ENCODE data around the gene SPRTN.

DNA sequence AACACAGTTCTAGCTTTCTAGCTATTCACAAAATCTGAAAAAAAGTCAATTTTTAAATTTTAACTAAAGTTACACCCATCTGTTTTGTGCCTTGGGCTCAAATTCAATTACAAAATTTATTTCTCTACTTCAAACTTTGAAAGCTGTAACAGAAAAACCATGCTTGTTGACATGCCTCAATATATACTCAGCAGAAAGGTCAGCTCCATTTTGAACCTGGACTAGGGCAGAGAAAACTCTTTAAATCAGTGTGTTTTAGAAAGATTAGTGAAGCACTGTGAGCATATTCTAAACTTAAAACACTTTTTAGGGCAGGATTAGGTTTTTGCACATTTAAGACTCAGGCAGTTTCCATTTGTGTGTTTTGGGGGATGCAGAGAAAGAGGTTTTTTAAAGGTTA lies 34.4 kb downstream of the SPRTN start:
- no peak for TF ChIP-seq ZNF8 (CRISPR knock-in tag; IDR thresholded peaks at IDR 0.05)
- TF ChIP-seq ZFP3 (CRISPR knock-in tag; IDR thresholded peaks at IDR 0.05), result no peak
- TF ChIP-seq, protein P1, sequence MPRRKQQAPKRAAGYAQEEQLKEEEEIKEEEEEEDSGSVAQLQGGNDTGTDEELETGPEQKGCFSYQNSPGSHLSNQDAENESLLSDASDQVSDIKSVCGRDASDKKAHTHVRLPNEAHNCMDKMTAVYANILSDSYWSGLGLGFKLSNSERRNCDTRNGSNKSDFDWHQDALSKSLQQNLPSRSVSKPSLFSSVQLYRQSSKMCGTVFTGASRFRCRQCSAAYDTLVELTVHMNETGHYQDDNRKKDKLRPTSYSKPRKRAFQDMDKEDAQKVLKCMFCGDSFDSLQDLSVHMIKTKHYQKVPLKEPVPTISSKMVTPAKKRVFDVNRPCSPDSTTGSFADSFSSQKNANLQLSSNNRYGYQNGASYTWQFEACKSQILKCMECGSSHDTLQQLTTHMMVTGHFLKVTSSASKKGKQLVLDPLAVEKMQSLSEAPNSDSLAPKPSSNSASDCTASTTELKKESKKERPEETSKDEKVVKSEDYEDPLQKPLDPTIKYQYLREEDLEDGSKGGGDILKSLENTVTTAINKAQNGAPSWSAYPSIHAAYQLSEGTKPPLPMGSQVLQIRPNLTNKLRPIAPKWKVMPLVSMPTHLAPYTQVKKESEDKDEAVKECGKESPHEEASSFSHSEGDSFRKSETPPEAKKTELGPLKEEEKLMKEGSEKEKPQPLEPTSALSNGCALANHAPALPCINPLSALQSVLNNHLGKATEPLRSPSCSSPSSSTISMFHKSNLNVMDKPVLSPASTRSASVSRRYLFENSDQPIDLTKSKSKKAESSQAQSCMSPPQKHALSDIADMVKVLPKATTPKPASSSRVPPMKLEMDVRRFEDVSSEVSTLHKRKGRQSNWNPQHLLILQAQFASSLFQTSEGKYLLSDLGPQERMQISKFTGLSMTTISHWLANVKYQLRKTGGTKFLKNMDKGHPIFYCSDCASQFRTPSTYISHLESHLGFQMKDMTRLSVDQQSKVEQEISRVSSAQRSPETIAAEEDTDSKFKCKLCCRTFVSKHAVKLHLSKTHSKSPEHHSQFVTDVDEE (CRISPR knock-in tag; IDR thresholded peaks at IDR 0.05), result no peak
- no peak for TF ChIP-seq BACH2 (CRISPR knock-in tag; IDR thresholded peaks at IDR 0.05; ENCODE audit: borderline replicate concordance)
- no peak for TF ChIP-seq ARNTL (CRISPR knock-in tag; IDR thresholded peaks at IDR 0.05; ENCODE audit: borderline replicate concordance, low read depth)
- no peak for TF ChIP-seq ZFP30 (CRISPR knock-in tag; IDR thresholded peaks at IDR 0.05)
- TF ChIP-seq, protein P2, sequence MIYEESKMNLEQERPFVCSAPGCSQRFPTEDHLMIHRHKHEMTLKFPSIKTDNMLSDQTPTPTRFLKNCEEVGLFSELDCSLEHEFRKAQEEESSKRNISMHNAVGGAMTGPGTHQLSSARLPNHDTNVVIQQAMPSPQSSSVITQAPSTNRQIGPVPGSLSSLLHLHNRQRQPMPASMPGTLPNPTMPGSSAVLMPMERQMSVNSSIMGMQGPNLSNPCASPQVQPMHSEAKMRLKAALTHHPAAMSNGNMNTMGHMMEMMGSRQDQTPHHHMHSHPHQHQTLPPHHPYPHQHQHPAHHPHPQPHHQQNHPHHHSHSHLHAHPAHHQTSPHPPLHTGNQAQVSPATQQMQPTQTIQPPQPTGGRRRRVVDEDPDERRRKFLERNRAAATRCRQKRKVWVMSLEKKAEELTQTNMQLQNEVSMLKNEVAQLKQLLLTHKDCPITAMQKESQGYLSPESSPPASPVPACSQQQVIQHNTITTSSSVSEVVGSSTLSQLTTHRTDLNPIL (CRISPR knock-in tag; IDR thresholded peaks at IDR 0.05; ENCODE audit: low read depth), result no peak
- TF ChIP-seq ZNF70 (CRISPR knock-in tag; IDR thresholded peaks at IDR 0.05), result no peak
- TF ChIP-seq RARB (CRISPR knock-in tag; IDR thresholded peaks at IDR 0.05), result no peak
- no peak for TF ChIP-seq CSDC2 (CRISPR knock-in tag; IDR thresholded peaks at IDR 0.05)
- TF ChIP-seq GLIS3 (CRISPR knock-in tag; IDR thresholded peaks at IDR 0.05), result no peak
- TF ChIP-seq, protein P3, sequence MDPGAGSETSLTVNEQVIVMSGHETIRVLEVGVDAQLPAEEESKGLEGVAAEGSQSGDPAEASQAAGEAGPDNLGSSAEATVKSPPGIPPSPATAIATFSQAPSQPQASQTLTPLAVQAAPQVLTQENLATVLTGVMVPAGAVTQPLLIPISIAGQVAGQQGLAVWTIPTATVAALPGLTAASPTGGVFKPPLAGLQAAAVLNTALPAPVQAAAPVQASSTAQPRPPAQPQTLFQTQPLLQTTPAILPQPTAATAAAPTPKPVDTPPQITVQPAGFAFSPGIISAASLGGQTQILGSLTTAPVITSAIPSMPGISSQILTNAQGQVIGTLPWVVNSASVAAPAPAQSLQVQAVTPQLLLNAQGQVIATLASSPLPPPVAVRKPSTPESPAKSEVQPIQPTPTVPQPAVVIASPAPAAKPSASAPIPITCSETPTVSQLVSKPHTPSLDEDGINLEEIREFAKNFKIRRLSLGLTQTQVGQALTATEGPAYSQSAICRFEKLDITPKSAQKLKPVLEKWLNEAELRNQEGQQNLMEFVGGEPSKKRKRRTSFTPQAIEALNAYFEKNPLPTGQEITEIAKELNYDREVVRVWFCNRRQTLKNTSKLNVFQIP (CRISPR knock-in tag; IDR thresholded peaks at IDR 0.05; ENCODE audit: borderline replicate concordance, low read depth), result no peak
